ENCODE results near the gene SRGAP2C. TPM values are rescaled to one million over a fixed set of nuclear protein-coding genes. Genes with fewer than 3 reads are reported as not detected.
A peak's percentile ranks its signal among the peaks of the same experiment; 100 is the strongest.
"Not testable (repeated sequence)": the region's sequence is repeated elsewhere in the genome, so short reads cannot be mapped to it uniquely, and the experiment has no call there.

The SRGAP2C gene
- total RNA-seq, 1 experiment from 2014 or later, result 49.9 TPM

DNA sequence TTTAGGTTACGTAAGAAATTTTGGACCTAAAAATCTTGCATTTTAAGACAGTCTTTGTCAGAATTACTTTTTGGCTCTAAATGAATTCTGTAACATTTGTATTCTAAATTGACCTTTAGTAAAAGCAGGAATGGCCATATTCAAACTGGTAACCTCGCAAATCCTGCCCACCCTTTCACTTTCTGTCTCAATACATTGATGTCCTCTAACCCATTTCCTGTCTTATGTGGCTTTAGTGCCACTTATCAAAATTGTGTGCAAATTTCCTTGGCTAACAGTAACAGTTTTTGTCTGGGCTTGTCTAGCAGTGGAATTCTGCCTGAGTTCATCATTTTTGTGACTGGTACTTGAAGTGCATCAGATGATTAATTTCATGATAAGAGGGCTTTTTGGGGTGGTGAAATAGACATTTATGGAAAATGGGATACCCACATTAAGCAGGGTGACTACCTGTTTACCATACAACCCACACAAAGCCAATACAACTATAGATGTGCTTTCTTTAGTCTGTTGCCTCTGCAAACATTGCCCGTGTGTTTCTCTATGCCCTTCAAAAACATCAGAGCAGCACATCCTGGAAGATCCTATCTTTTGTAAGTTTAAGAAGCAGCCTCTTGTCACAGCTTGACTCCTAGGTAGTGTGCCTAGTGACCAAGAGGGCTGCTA lies 205.3 kb downstream of the SRGAP2C start:
- H3K36me3 ChIP-seq (ENCODE audit: low read depth); H3K4me1 ChIP-seq (replicated peaks; ENCODE audit: insufficient read depth); H3K9me2 ChIP-seq (ENCODE audit: insufficient read depth); H3K27me3 ChIP-seq (ENCODE audit: insufficient read depth, low read depth); BruUV-seq (replicated peaks); POLR2A ChIA-PET (ENCODE audit: unreplicated experiment); H3K4me2 ChIP-seq; H3K4me3 ChIP-seq; DNase-seq; CTCF ChIA-PET; H3K27ac ChIP-seq; H2AFZ ChIP-seq; H3F3A ChIP-seq (ENCODE audit: insufficient read depth, low read depth); H4K20me1 ChIP-seq (ENCODE audit: insufficient read depth); H3K9me3 ChIP-seq (ENCODE audit: insufficient read depth, low read depth); H3K79me2 ChIP-seq (ENCODE audit: low read depth); intact Hi-C loops (cut with micrococcal nuclease; ENCODE audit: unreplicated experiment): not testable (repeated sequence)

- CTCF ChIA-PET; intact Hi-C loops (cut with micrococcal nuclease; ENCODE audit: unreplicated experiment); H3K27ac ChIP-seq; DNase-seq; H3K9me2 ChIP-seq (ENCODE audit: insufficient read depth); H3K36me3 ChIP-seq (ENCODE audit: low read depth); H3K79me2 ChIP-seq (ENCODE audit: low read depth); H3F3A ChIP-seq (ENCODE audit: insufficient read depth, low read depth); BruUV-seq (replicated peaks); H3K4me2 ChIP-seq; POLR2A ChIA-PET (ENCODE audit: unreplicated experiment); H3K4me1 ChIP-seq (replicated peaks; ENCODE audit: insufficient read depth); H2AFZ ChIP-seq; H3K4me3 ChIP-seq; H3K9me3 ChIP-seq (ENCODE audit: insufficient read depth, low read depth); H4K20me1 ChIP-seq (ENCODE audit: insufficient read depth); H3K27me3 ChIP-seq (ENCODE audit: insufficient read depth, low read depth): not testable (repeated sequence)
These were observed 207.4 kb downstream of the SRGAP2C start for GRCh38 chr1:121392130-121392529.

DNA sequence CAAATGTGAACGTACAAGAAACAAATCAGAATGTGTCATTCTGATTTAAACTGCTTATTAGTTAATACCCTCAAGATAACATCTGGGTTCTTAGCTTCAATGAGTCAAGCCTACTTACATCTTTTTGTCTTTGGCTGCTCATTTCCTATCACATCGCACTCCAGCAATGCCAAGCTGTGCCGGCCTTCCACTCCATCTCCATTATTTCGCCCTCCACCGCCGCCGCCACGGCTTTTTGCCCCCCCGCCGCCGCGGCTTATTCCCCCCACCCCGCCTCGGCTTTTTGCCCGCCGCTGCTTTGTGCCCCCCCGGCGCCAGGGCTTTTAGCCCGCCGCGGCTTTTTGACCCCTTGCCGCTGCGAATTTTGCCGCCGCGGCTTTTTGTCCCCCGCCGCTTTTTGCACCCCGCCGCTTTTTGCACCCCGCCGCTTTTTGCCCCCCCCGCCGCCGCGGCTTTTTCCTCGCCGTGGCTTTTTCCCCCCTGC lies 211.0 kb downstream of the SRGAP2C start:
- H3K4me3 ChIP-seq, result peak overlapping the region; percentile 57

DNA sequence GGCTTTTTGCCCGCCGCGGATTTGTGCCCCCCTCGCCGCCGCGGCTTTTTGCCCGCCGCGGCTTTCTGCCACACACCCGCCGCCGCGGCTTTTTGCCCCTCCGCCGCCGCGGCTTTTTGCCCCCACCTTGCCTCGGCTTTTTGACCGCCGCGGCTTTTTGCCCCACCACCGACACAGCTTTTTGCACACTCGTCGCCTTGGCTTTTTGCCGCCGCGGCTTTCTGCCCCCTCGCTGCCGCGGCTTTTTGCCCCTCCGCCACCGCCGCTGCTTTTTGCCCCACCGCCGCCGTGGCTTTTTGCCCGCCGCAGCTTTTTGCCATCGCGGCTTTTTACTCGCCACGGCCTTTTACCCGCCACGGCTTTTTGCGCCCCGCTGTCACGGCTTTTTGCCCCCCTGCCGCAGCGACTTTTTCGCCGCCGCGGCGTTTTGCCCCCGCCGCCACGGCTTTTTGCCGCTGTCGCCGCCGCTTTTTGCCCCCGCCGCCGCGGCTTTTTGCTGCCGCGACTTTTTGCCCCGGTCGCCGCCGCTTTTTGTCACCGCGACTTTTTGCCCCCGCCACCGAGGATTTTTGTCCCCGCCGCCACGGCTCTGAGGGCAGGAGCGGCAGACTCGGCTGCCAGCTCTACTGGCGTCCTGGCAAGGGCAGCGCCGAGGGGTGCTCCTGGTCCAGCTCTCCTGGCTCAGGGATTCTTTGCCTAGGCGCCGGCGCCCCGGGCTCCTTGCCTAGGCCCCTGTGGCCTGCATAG lies 211.7 kb downstream of the SRGAP2C start:
- H3K4me1 ChIP-seq (replicated peaks; ENCODE audit: insufficient read depth); CTCF ChIA-PET; H3F3A ChIP-seq (ENCODE audit: insufficient read depth, low read depth); H3K27me3 ChIP-seq (ENCODE audit: insufficient read depth, low read depth); H4K20me1 ChIP-seq (ENCODE audit: insufficient read depth); BruUV-seq (replicated peaks); H3K9me2 ChIP-seq (ENCODE audit: insufficient read depth); H3K36me3 ChIP-seq (ENCODE audit: low read depth); H3K27ac ChIP-seq; H3K79me2 ChIP-seq (ENCODE audit: low read depth); POLR2A ChIA-PET (ENCODE audit: unreplicated experiment); H3K9me3 ChIP-seq (ENCODE audit: insufficient read depth, low read depth); intact Hi-C loops (cut with micrococcal nuclease; ENCODE audit: unreplicated experiment): not testable (repeated sequence)
- H2AFZ ChIP-seq, result peak overlapping the region; percentile 77; the same call in 1 of the 2 replicates
- DNase-seq, result peak; percentile 18 to 31
- H3K4me3 ChIP-seq, result peak overlapping the region; percentile 67
- H3K4me2 ChIP-seq, result peak overlapping the region; percentile 92

More for the DNA sequence above, 211.0 kb downstream of the SRGAP2C start:
- H3K4me2 ChIP-seq, result peak overlapping the region; percentile 71
- H3K27ac ChIP-seq; H3K4me1 ChIP-seq (replicated peaks; ENCODE audit: insufficient read depth); intact Hi-C loops (cut with micrococcal nuclease; ENCODE audit: unreplicated experiment); H3K79me2 ChIP-seq (ENCODE audit: low read depth); H3K27me3 ChIP-seq (ENCODE audit: insufficient read depth, low read depth); H3K9me2 ChIP-seq (ENCODE audit: insufficient read depth); H2AFZ ChIP-seq; H3K36me3 ChIP-seq (ENCODE audit: low read depth); POLR2A ChIA-PET (ENCODE audit: unreplicated experiment); H3K9me3 ChIP-seq (ENCODE audit: insufficient read depth, low read depth); CTCF ChIA-PET; BruUV-seq (replicated peaks); H3F3A ChIP-seq (ENCODE audit: insufficient read depth, low read depth); H4K20me1 ChIP-seq (ENCODE audit: insufficient read depth): not testable (repeated sequence)
- peak in 1 of 2 experiments; percentile 45 for DNase-seq

- H3K4me1 ChIP-seq (replicated peaks; ENCODE audit: insufficient read depth); H3K27ac ChIP-seq; H3F3A ChIP-seq (ENCODE audit: insufficient read depth, low read depth); intact Hi-C loops (cut with micrococcal nuclease; ENCODE audit: unreplicated experiment); H3K9me3 ChIP-seq (ENCODE audit: insufficient read depth, low read depth); DNase-seq; H3K27me3 ChIP-seq (ENCODE audit: insufficient read depth, low read depth); H3K79me2 ChIP-seq (ENCODE audit: low read depth); POLR2A ChIA-PET (ENCODE audit: unreplicated experiment); CTCF ChIA-PET; BruUV-seq (replicated peaks); H3K9me2 ChIP-seq (ENCODE audit: insufficient read depth); H3K36me3 ChIP-seq (ENCODE audit: low read depth); H4K20me1 ChIP-seq (ENCODE audit: insufficient read depth): not testable (repeated sequence)
- Histone ChIP-seq H2AFZ (peak overlapping the region; percentile 77; the same call in 1 of the 2 replicates), H3K4me2 (peak overlapping the region; percentile 92), H3K4me3 (peak overlapping the region; percentile 67)
These were observed 212.3 kb downstream of the SRGAP2C start for GRCh38 chr1:121397101-121397500.

- H3K79me2 ChIP-seq (ENCODE audit: low read depth); H3K4me3 ChIP-seq; H3F3A ChIP-seq (ENCODE audit: insufficient read depth, low read depth); H3K4me2 ChIP-seq; H4K20me1 ChIP-seq (ENCODE audit: insufficient read depth); intact Hi-C loops (cut with micrococcal nuclease; ENCODE audit: unreplicated experiment); POLR2A ChIA-PET (ENCODE audit: unreplicated experiment); H3K27ac ChIP-seq; BruUV-seq (replicated peaks); H2AFZ ChIP-seq; H3K4me1 ChIP-seq (replicated peaks; ENCODE audit: insufficient read depth); DNase-seq; H3K27me3 ChIP-seq (ENCODE audit: insufficient read depth, low read depth); H3K9me2 ChIP-seq (ENCODE audit: insufficient read depth); CTCF ChIA-PET; H3K36me3 ChIP-seq (ENCODE audit: low read depth): not testable (repeated sequence)
- 0 out of 2 replicates have a peak, but pooled peaks cover 18% of the 10 kb centered on the region for H3K9me3 ChIP-seq (ENCODE audit: insufficient read depth, low read depth)
These were observed 214.4 kb downstream of the SRGAP2C start for GRCh38 chr1:121399193-121399592.

DNA sequence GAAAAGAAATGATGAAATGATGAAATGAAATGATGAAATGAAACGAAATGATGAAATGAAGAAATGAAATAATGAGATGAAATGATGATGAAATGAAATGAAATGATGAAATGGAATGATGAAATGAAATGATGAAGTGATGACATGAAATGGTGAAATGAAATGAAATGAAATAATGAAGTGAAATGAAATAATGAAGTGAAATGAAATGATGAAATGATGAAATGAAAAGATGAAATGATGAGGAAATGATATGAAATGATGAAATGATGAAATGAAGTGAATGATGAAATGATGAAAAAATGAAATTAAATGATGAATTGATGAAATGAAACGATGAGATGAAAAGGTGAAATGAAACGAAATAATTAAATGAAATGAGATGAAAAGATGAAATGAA lies 215.3 kb downstream of the SRGAP2C start:
- H4K20me1 ChIP-seq (ENCODE audit: insufficient read depth); H3K36me3 ChIP-seq (ENCODE audit: low read depth); H3F3A ChIP-seq (ENCODE audit: insufficient read depth, low read depth); intact Hi-C loops (cut with micrococcal nuclease; ENCODE audit: unreplicated experiment); POLR2A ChIA-PET (ENCODE audit: unreplicated experiment); H3K4me1 ChIP-seq (replicated peaks; ENCODE audit: insufficient read depth); H3K27me3 ChIP-seq (ENCODE audit: insufficient read depth, low read depth); H3K79me2 ChIP-seq (ENCODE audit: low read depth); DNase-seq; H3K4me3 ChIP-seq; H2AFZ ChIP-seq; CTCF ChIA-PET; H3K4me2 ChIP-seq; BruUV-seq (replicated peaks); H3K9me2 ChIP-seq (ENCODE audit: insufficient read depth): not testable (repeated sequence)
- Histone ChIP-seq H3K9me3 (ENCODE audit: insufficient read depth, low read depth) (0 out of 2 replicates have a peak, but pooled peaks cover 18% of the 10 kb centered on the region), H3K27ac (peak overlapping the region; percentile 72; the same call in 1 of the 2 replicates)

Measured in PC-9 (cell line).